HepG2 (cell line): ENCODE results near the gene ASIC3. TPM values are rescaled to one million over a fixed set of nuclear protein-coding genes. Genes with fewer than 3 reads are reported as not detected.

ENCODE experiments used
- BRCA1 ChIP-seq: sonication (generic); formaldehyde crosslinking; IDR thresholded peaks from 2 replicates; pipeline ENCODE4 v1.4.0; 2020; ENCODE audit warnings: missing genetic modification reagents
- CCAR2 ChIP-seq: fragments of 200-400 bp; formaldehyde crosslinking; optimal IDR thresholded peaks from 2 replicates; pipeline ENCODE3; 2018; ENCODE audit warnings: low read depth, mild to moderate bottlenecking, low read length, moderate library complexity
- ETV5 ChIP-seq: IDR thresholded peaks from 2 replicates; pipeline ENCODE4 v1.6.1; 2018; ENCODE audit warnings: missing biosample characterization, missing genetic modification reagents, inconsistent platforms, borderline replicate concordance
- HES4 ChIP-seq: sonication (generic); formaldehyde crosslinking; IDR thresholded peaks from 2 replicates; pipeline ENCODE4 v1.9.0; 2021; ENCODE audit warnings: mild to moderate bottlenecking, missing genetic modification reagents, borderline replicate concordance
- HNF4A ChIP-seq: sonication (generic); formaldehyde crosslinking; IDR thresholded peaks from 2 replicates; pipeline ENCODE4 v1.4.0; 2020; ENCODE audit warnings: missing genetic modification reagents
- KLF9 ChIP-seq: IDR thresholded peaks from 2 replicates; pipeline ENCODE4 v1.6.1; 2016; ENCODE audit warnings: low read depth
- NAIF1 ChIP-seq: sonication (generic); formaldehyde crosslinking; IDR thresholded peaks from 2 replicates; pipeline ENCODE4 v1.5.0; 2020; ENCODE audit warnings: mild to moderate bottlenecking, missing genetic modification reagents, borderline replicate concordance
- NR1H2 ChIP-seq: sonication (generic); formaldehyde crosslinking; IDR thresholded peaks from 2 replicates; pipeline ENCODE4 v1.8.1; 2022; ENCODE audit warnings: low read depth, missing genetic modification reagents, borderline replicate concordance
- RBM22 ChIP-seq: fragments of 200-400 bp; formaldehyde crosslinking; optimal IDR thresholded peaks from 2 replicates; pipeline ENCODE3; 2017; ENCODE audit warnings: mild to moderate bottlenecking, low read length, moderate library complexity
- RELA ChIP-seq: sonication (generic); formaldehyde crosslinking; IDR thresholded peaks from 2 replicates; pipeline ENCODE4 v1.4.0; 2020; ENCODE audit warnings: missing genetic modification reagents
- REXO4 ChIP-seq: sonication (generic); formaldehyde crosslinking; IDR thresholded peaks from 2 replicates; pipeline ENCODE4 v1.8.0; 2022; ENCODE audit warnings: missing genetic modification reagents, mild to moderate bottlenecking, borderline replicate concordance
- RFX3 ChIP-seq: IDR thresholded peaks from 2 replicates; pipeline ENCODE4 v1.6.1; 2016; ENCODE audit warnings: missing biosample characterization, missing genetic modification reagents
- SP140L ChIP-seq: sonication (generic); formaldehyde crosslinking; IDR thresholded peaks from 2 replicates; pipeline ENCODE4 v1.4.0; 2020; ENCODE audit warnings: missing genetic modification reagents, borderline replicate concordance
- THYN1 ChIP-seq: sonication (generic); formaldehyde crosslinking; IDR thresholded peaks from 2 replicates; pipeline ENCODE4 v1.8.1; 2023; ENCODE audit warnings: low read depth, mild to moderate bottlenecking, moderate library complexity, missing genetic modification reagents, borderline replicate concordance
- YY1 ChIP-seq: IDR thresholded peaks from 2 replicates; pipeline ENCODE4 v1.6.1; 2011; ENCODE audit warnings: low read length, low read depth, moderate library complexity, mild to moderate bottlenecking; ENCODE audit not compliant: insufficient read depth, insufficient replicate concordance
- ZNF121 ChIP-seq: sonication (generic); formaldehyde crosslinking; IDR thresholded peaks from 2 replicates; pipeline ENCODE4 v1.5.0; 2020; ENCODE audit warnings: mild to moderate bottlenecking, missing genetic modification reagents
- ZNF329 ChIP-seq: sonication (generic); formaldehyde crosslinking; IDR thresholded peaks from 2 replicates; pipeline ENCODE4 v1.9.0; 2021; ENCODE audit warnings: low read depth, mild to moderate bottlenecking, missing genetic modification reagents
- ZNF547 ChIP-seq: sonication (generic); formaldehyde crosslinking; IDR thresholded peaks from 2 replicates; pipeline ENCODE4 v1.5.1; 2020; ENCODE audit warnings: mild to moderate bottlenecking, missing genetic modification reagents
- ZNF556 ChIP-seq: sonication (generic); formaldehyde crosslinking; IDR thresholded peaks from 2 replicates; pipeline ENCODE4 v1.4.0; 2020; ENCODE audit warnings: mild to moderate bottlenecking, missing genetic modification reagents, borderline replicate concordance
- ZNF660 ChIP-seq: sonication (generic); formaldehyde crosslinking; IDR thresholded peaks from 2 replicates; pipeline ENCODE4 v1.5.1; 2020; ENCODE audit warnings: mild to moderate bottlenecking, low read depth, missing genetic modification reagents, borderline replicate concordance
- ZNF703 ChIP-seq: sonication (generic); formaldehyde crosslinking; IDR thresholded peaks from 2 replicates; pipeline ENCODE4 v1.5.1; 2020; ENCODE audit warnings: missing genetic modification reagents, mild to moderate bottlenecking, moderate library complexity, borderline replicate concordance
- polyA plus RNA-seq, 8 experiments: library from polyadenylated mRNA; depleted of rRNA in 3 of 8; stranded (reverse) in 7 of 8; unstranded in 1 of 8; fragments of >200 nt; fragmentation: Illumina TruSeq in 4 of 8; extraction: Trizol in 4 of 8; gene quantifications; 2 replicates each; pipeline versions ENCODE4 v1.2.1 to v1.2.3, GENCODE V29; 2011 to 2016; ENCODE audit warnings: low read depth in 4 of 8, missing spikeins in 1 of 8, mixed read lengths in 1 of 8; ENCODE audit not compliant: insufficient read depth in 1 of 8
- total RNA-seq, 5 experiments: library from RNA; depleted of rRNA; stranded (reverse); fragments of >200 nt; fragmentation: Illumina TruSeq; extraction: Trizol; gene quantifications; 2 replicates each; pipeline ENCODE4 v1.2.3, GENCODE V29; 2016; ENCODE audit warnings: low read depth in 1 of 5
- TF ChIP-seq, protein P1 (sequence below): IDR thresholded peaks from 2 replicates; pipeline ENCODE4 v1.6.1; 2016; ENCODE audit warnings: low read depth, control low read depth
- TF ChIP-seq, protein P2 (sequence below): sonication (generic); formaldehyde crosslinking; conservative IDR thresholded peaks from 2 replicates; pipeline ENCODE4 v1.5.0; 2020; ENCODE audit warnings: missing genetic modification reagents
- TF ChIP-seq, protein P3 (sequence below): sonication (generic); formaldehyde crosslinking; IDR thresholded peaks from 2 replicates; pipeline ENCODE4 v1.8.0; 2023; ENCODE audit warnings: mild to moderate bottlenecking, missing genetic modification reagents
- TF ChIP-seq, protein P4 (sequence below): sonication (generic); formaldehyde crosslinking; IDR thresholded peaks from 2 replicates; pipeline ENCODE4 v1.8.0; 2022; ENCODE audit warnings: mild to moderate bottlenecking, missing genetic modification reagents; ENCODE audit not compliant: insufficient replicate concordance

ASIC3 gene
- total and polyA plus RNA-seq, 2 of the 13 experiments (the other 11 are each of a cell fraction or from before 2014, with no cell fraction given): 0.51 TPM; not detected in 1

DNA sequence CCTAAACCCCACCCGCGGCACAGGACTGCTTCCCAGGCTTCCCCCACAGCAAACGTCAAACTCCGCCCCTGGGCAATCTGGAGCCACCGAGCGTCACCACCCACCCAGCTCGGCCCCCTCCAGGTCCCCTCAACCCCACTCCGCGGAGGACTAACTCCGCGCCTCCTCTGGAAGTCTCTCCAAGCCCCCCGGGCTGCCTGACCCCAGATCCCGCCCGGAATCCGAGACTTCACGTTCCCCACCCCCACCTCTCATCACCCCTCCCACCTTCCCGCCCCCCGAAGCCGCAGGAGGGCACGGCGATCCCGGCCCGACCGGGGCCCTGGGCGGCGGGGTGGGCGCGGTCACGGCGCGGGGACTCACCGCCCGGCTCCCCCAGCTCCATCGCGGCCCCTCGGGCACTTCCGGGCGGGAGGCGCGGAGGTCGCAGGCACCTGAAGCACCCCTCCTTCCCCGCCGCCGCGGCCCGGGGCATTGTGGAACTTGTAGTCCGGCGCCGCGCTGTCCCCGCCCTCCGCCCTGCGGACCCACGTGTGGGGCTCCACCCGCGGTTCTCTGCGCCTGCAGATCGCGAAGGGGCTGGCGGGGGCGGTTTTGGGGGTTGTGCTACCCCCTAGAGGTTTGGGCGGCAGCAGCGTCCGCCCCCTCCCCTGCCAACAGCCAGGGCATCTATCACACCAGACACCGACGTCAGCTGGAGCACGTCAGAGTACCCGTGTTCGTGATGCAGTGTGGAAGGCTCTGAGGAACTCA lies 34.9 kb downstream of the ASIC3 start, which contains the start of gene TMUB1 (continued):
- TF ChIP-seq ZNF121 (CRISPR knock-in tag): no peak
- no peak for TF ChIP-seq HNF4A (CRISPR knock-in tag)
- TF ChIP-seq ZNF556 (CRISPR knock-in tag): no peak
- TF ChIP-seq RFX3 (CRISPR knock-in tag): no peak
- TF ChIP-seq, protein P1, sequence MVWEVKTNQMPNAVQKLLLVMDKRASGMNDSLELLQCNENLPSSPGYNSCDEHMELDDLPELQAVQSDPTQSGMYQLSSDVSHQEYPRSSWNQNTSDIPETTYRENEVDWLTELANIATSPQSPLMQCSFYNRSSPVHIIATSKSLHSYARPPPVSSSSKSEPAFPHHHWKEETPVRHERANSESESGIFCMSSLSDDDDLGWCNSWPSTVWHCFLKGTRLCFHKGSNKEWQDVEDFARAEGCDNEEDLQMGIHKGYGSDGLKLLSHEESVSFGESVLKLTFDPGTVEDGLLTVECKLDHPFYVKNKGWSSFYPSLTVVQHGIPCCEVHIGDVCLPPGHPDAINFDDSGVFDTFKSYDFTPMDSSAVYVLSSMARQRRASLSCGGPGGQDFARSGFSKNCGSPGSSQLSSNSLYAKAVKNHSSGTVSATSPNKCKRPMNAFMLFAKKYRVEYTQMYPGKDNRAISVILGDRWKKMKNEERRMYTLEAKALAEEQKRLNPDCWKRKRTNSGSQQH (CRISPR knock-in tag): peak; percentile 79
- no peak for TF ChIP-seq RBM22
- peak; percentile 66 for TF ChIP-seq YY1
- TF ChIP-seq, protein P2, sequence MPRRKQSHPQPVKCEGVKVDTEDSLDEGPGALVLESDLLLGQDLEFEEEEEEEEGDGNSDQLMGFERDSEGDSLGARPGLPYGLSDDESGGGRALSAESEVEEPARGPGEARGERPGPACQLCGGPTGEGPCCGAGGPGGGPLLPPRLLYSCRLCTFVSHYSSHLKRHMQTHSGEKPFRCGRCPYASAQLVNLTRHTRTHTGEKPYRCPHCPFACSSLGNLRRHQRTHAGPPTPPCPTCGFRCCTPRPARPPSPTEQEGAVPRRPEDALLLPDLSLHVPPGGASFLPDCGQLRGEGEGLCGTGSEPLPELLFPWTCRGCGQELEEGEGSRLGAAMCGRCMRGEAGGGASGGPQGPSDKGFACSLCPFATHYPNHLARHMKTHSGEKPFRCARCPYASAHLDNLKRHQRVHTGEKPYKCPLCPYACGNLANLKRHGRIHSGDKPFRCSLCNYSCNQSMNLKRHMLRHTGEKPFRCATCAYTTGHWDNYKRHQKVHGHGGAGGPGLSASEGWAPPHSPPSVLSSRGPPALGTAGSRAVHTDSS (CRISPR knock-in tag): no peak
- TF ChIP-seq, protein P3, sequence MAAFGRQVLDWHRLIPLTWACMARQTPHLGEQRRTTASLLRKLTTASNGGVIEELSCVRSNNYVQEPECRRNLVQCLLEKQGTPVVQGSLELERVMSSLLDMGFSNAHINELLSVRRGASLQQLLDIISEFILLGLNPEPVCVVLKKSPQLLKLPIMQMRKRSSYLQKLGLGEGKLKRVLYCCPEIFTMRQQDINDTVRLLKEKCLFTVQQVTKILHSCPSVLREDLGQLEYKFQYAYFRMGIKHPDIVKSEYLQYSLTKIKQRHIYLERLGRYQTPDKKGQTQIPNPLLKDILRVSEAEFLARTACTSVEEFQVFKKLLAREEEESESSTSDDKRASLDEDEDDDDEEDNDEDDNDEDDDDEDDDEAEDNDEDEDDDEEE (CRISPR knock-in tag): no peak
- 0 out of 2 replicates have a peak, but pooled peaks have one; percentile 54 for TF ChIP-seq BRCA1
- no peak for TF ChIP-seq NR1H2 (CRISPR knock-in tag)
- TF ChIP-seq ZNF703 (CRISPR knock-in tag): no peak
- TF ChIP-seq HES4 (CRISPR knock-in tag): no peak
- no peak for TF ChIP-seq NAIF1
- TF ChIP-seq ZNF660 (CRISPR knock-in tag): no peak
- TF ChIP-seq RELA (CRISPR knock-in tag): no peak
- TF ChIP-seq ZNF547 (CRISPR knock-in tag): 0 out of 2 replicates have a peak, but pooled peaks have one; percentile 52
- no peak for TF ChIP-seq KLF9 (CRISPR knock-in tag)
- no peak for TF ChIP-seq REXO4 (CRISPR knock-in tag)
- no peak for TF ChIP-seq THYN1 (CRISPR knock-in tag)
- no peak for TF ChIP-seq SP140L (CRISPR knock-in tag)
- TF ChIP-seq, protein P4, sequence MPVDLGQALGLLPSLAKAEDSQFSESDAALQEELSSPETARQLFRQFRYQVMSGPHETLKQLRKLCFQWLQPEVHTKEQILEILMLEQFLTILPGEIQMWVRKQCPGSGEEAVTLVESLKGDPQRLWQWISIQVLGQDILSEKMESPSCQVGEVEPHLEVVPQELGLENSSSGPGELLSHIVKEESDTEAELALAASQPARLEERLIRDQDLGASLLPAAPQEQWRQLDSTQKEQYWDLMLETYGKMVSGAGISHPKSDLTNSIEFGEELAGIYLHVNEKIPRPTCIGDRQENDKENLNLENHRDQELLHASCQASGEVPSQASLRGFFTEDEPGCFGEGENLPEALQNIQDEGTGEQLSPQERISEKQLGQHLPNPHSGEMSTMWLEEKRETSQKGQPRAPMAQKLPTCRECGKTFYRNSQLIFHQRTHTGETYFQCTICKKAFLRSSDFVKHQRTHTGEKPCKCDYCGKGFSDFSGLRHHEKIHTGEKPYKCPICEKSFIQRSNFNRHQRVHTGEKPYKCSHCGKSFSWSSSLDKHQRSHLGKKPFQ: no peak
- no peak for TF ChIP-seq ZNF329 (CRISPR knock-in tag)
- peak; percentile 69 for TF ChIP-seq ETV5 (CRISPR knock-in tag)
- no peak for TF ChIP-seq CCAR2
